ENCODE data around the gene UNC13D.
"Not testable (repeated sequence)": the region's sequence is repeated elsewhere in the genome, so short reads cannot be mapped to it uniquely, and the experiment has no call there.

Gene UNC13D

GRCh38 chr17:75843577-75844529, at the start of gene UNC13D:
Gene UNC13D, minus strand, starts transcription at chr17:75844404. Its CDS starts 67 bp downstream, at chr17:75844337.
- Histone ChIP-seq H3K9me3 (ENCODE audit: control insufficient read depth, insufficient read depth, low read length) (no peaks in the 10 kb centered on the region), H3K27me3 (ENCODE audit: control insufficient read depth, insufficient read depth, low read length) (no peaks in the 10 kb centered on the region), H3K36me3 (ENCODE audit: control insufficient read depth, insufficient read depth, low read length) (peaks cover 19% of the 10 kb centered on the region), H3K27ac (ENCODE audit: low read length) (no peak within 1 kb of the TSS), H3K4me1 (ENCODE audit: control insufficient read depth, insufficient read depth, low read length) (peaks cover 5% of the 10 kb centered on the region), H3K4me3 (ENCODE audit: low read length) (no peak within 1 kb of the TSS)
- WGBS (ENCODE audit: insufficient coverage, insufficient read length): no CpG with 5 or more reads among the region's 35 CpGs
- no peak for DNase-seq (ENCODE audit: low read depth, low spot score)

GRCh38 chr17:75893305-75894048, 49.3 kb upstream of the UNC13D start:
- Histone ChIP-seq H3K4me1 (ENCODE audit: control insufficient read depth, insufficient read depth, low read length) (peaks cover 13% of the 10 kb centered on the region), H3K9me3 (ENCODE audit: control insufficient read depth, insufficient read depth, low read length) (no peaks in the 10 kb centered on the region), H3K36me3 (ENCODE audit: control insufficient read depth, insufficient read depth, low read length) (peaks cover 19% of the 10 kb centered on the region), H3K27me3 (ENCODE audit: control insufficient read depth, insufficient read depth, low read length) (no peaks in the 10 kb centered on the region), H3K27ac (ENCODE audit: low read length) (no peak overlapping the region), H3K4me3 (ENCODE audit: low read length) (no peak overlapping the region)
- no peak for DNase-seq (ENCODE audit: low read depth, low spot score)
- WGBS (ENCODE audit: insufficient coverage, insufficient read length): no CpG with 5 or more reads among the region's 18 CpGs

- H3K9me3 ChIP-seq (ENCODE audit: control insufficient read depth, insufficient read depth, low read length): no peaks in the 10 kb centered on the region
- peaks cover 18% of the 10 kb centered on the region for H3K36me3 ChIP-seq (ENCODE audit: control insufficient read depth, insufficient read depth, low read length)
- DNase-seq (ENCODE audit: low read depth, low spot score): no peak
- no CpG with 5 or more reads among the region's 16 CpGs for WGBS (ENCODE audit: insufficient coverage, insufficient read length)
- peaks cover 13% of the 10 kb centered on the region for H3K4me1 ChIP-seq (ENCODE audit: control insufficient read depth, insufficient read depth, low read length)
- no peak overlapping the region for H3K4me3 ChIP-seq (ENCODE audit: low read length)
- no peaks in the 10 kb centered on the region for H3K27me3 ChIP-seq (ENCODE audit: control insufficient read depth, insufficient read depth, low read length)
- H3K27ac ChIP-seq (ENCODE audit: low read length): no peak overlapping the region
Measured at GRCh38 chr17:75892556-75893224, 48.5 kb upstream of the UNC13D start.

- H3K36me3 ChIP-seq (ENCODE audit: control insufficient read depth, insufficient read depth, low read length): peaks cover 18% of the 10 kb centered on the region
- H3K4me3 ChIP-seq (ENCODE audit: low read length): no peak overlapping the region
- H3K27me3 ChIP-seq (ENCODE audit: control insufficient read depth, insufficient read depth, low read length): no peaks in the 10 kb centered on the region
- WGBS (ENCODE audit: insufficient coverage, insufficient read length): no CpG with 5 or more reads among the region's 32 CpGs
- peaks cover 13% of the 10 kb centered on the region for H3K4me1 ChIP-seq (ENCODE audit: control insufficient read depth, insufficient read depth, low read length)
- H3K9me3 ChIP-seq (ENCODE audit: control insufficient read depth, insufficient read depth, low read length): no peaks in the 10 kb centered on the region
- DNase-seq (ENCODE audit: low read depth, low spot score): no peak
- H3K27ac ChIP-seq (ENCODE audit: low read length): no peak overlapping the region
Measured at GRCh38 chr17:75891605-75892555, 47.7 kb upstream of the UNC13D start.

GRCh38 chr17:75891022-75891604, 46.9 kb upstream of the UNC13D start:
- no peaks in the 10 kb centered on the region for H3K9me3 ChIP-seq (ENCODE audit: control insufficient read depth, insufficient read depth, low read length)
- H3K4me1 ChIP-seq (ENCODE audit: control insufficient read depth, insufficient read depth, low read length): peaks cover 13% of the 10 kb centered on the region
- peaks cover 18% of the 10 kb centered on the region for H3K36me3 ChIP-seq (ENCODE audit: control insufficient read depth, insufficient read depth, low read length)
- DNase-seq (ENCODE audit: low read depth, low spot score): no peak
- no peaks in the 10 kb centered on the region for H3K27me3 ChIP-seq (ENCODE audit: control insufficient read depth, insufficient read depth, low read length)
- H3K27ac ChIP-seq (ENCODE audit: low read length): no peak overlapping the region
- WGBS (ENCODE audit: insufficient coverage, insufficient read length): no CpG with 5 or more reads among the region's 31 CpGs
- no peak overlapping the region for H3K4me3 ChIP-seq (ENCODE audit: low read length)

GRCh38 chr17:75889454-75889853, 45.2 kb upstream of the UNC13D start:
- H3K9me3 ChIP-seq (ENCODE audit: control insufficient read depth, insufficient read depth, low read length): no peaks in the 10 kb centered on the region
- peaks cover 18% of the 10 kb centered on the region for H3K36me3 ChIP-seq (ENCODE audit: control insufficient read depth, insufficient read depth, low read length)
- H3K27me3 ChIP-seq (ENCODE audit: control insufficient read depth, insufficient read depth, low read length): no peaks in the 10 kb centered on the region
- H3K4me3 ChIP-seq (ENCODE audit: low read length): no peak overlapping the region
- no CpG with 5 or more reads among the region's 6 CpGs for WGBS (ENCODE audit: insufficient coverage, insufficient read length)
- H3K27ac ChIP-seq (ENCODE audit: low read length): no peak overlapping the region
- no peak for DNase-seq (ENCODE audit: low read depth, low spot score)
- peaks cover 4% of the 10 kb centered on the region for H3K4me1 ChIP-seq (ENCODE audit: control insufficient read depth, insufficient read depth, low read length)

- H3K27me3 ChIP-seq (ENCODE audit: control insufficient read depth, insufficient read depth, low read length): no peaks in the 10 kb centered on the region
- no peak overlapping the region for H3K27ac ChIP-seq (ENCODE audit: low read length)
- no peak overlapping the region for H3K4me3 ChIP-seq (ENCODE audit: low read length)
- no peaks in the 10 kb centered on the region for H3K9me3 ChIP-seq (ENCODE audit: control insufficient read depth, insufficient read depth, low read length)
- no CpG with 5 or more reads among the region's 6 CpGs for WGBS (ENCODE audit: insufficient coverage, insufficient read length)
- H3K36me3 ChIP-seq (ENCODE audit: control insufficient read depth, insufficient read depth, low read length): peaks cover 18% of the 10 kb centered on the region
- no peak for DNase-seq (ENCODE audit: low read depth, low spot score)
- no peaks in the 10 kb centered on the region for H3K4me1 ChIP-seq (ENCODE audit: control insufficient read depth, insufficient read depth, low read length)
Measured at GRCh38 chr17:75888484-75888883, 44.3 kb upstream of the UNC13D start.

- not testable (repeated sequence) for H3K4me3 ChIP-seq (ENCODE audit: low read length); H3K9me3 ChIP-seq (ENCODE audit: control insufficient read depth, insufficient read depth, low read length); H3K4me1 ChIP-seq (ENCODE audit: control insufficient read depth, insufficient read depth, low read length); H3K27ac ChIP-seq (ENCODE audit: low read length); H3K27me3 ChIP-seq (ENCODE audit: control insufficient read depth, insufficient read depth, low read length); H3K36me3 ChIP-seq (ENCODE audit: control insufficient read depth, insufficient read depth, low read length); DNase-seq (ENCODE audit: low read depth, low spot score)
- WGBS (ENCODE audit: insufficient coverage, insufficient read length): no CpG with 5 or more reads among the region's 9 CpGs
Measured at GRCh38 chr17:75885860-75886259, 41.7 kb upstream of the UNC13D start.

- Histone ChIP-seq H3K4me3 (ENCODE audit: low read length) (no peak overlapping the region), H3K27me3 (ENCODE audit: control insufficient read depth, insufficient read depth, low read length) (no peaks in the 10 kb centered on the region), H3K9me3 (ENCODE audit: control insufficient read depth, insufficient read depth, low read length) (no peaks in the 10 kb centered on the region), H3K36me3 (ENCODE audit: control insufficient read depth, insufficient read depth, low read length) (peaks cover 5% of the 10 kb centered on the region), H3K27ac (ENCODE audit: low read length) (no peak overlapping the region), H3K4me1 (ENCODE audit: control insufficient read depth, insufficient read depth, low read length) (no peaks in the 10 kb centered on the region)
- DNase-seq (ENCODE audit: low read depth, low spot score): no peak
- no CpG with 5 or more reads among the region's 8 CpGs for WGBS (ENCODE audit: insufficient coverage, insufficient read length)
Measured at GRCh38 chr17:75885431-75885830, 41.2 kb upstream of the UNC13D start.

Data from iPS DF 6.9 (cell line).